ENCODE data around the gene TMEFF2. TPM values are rescaled to one million over a fixed set of nuclear protein-coding genes. Genes with fewer than 3 reads are reported as not detected.

The TMEFF2 gene
- total and polyA plus RNA-seq, 8 donors, result 0.18 to 1.0 (median 0.39) TPM; not detected in 2

DNA sequence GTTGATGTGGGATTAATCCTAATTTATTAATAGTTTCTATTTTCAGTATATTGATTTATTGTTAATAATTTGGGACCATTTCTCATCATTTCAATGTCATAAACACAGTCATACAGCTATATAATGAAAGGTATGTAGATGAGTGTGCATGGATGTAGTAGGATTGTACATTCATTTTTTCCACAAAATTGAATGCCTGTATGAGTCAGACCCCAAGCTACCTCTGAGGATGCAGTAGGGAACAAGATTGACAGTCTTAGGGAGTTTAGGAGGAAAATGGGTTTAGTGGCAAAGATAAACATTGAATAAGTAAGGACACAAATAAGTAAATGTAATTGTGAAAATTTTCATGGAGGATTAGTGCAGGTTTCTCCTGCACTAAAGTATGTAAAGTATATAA lies 14.1 kb upstream of the TMEFF2 start:
- Histone ChIP-seq H3K36me3 (no peaks in the 10 kb centered on the region), H3K4me3 (no peak overlapping the region), H3K27me3 (peaks cover 0 to 7% of the 10 kb centered on the region in 2 donors), H3K4me1 (no peaks in the 10 kb centered on the region), H3K9me3 (no peaks in the 10 kb centered on the region), H3K27ac (no peak overlapping the region)
- DNase-seq (no peak), ATAC-seq (no peak)
- TF ChIP-seq, protein P1, sequence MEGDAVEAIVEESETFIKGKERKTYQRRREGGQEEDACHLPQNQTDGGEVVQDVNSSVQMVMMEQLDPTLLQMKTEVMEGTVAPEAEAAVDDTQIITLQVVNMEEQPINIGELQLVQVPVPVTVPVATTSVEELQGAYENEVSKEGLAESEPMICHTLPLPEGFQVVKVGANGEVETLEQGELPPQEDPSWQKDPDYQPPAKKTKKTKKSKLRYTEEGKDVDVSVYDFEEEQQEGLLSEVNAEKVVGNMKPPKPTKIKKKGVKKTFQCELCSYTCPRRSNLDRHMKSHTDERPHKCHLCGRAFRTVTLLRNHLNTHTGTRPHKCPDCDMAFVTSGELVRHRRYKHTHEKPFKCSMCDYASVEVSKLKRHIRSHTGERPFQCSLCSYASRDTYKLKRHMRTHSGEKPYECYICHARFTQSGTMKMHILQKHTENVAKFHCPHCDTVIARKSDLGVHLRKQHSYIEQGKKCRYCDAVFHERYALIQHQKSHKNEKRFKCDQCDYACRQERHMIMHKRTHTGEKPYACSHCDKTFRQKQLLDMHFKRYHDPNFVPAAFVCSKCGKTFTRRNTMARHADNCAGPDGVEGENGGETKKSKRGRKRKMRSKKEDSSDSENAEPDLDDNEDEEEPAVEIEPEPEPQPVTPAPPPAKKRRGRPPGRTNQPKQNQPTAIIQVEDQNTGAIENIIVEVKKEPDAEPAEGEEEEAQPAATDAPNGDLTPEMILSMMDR (IDR thresholded peaks at IDR 0.05), result no peak
- intact Hi-C loops (cut with DNase I), result no loop called here

DNA sequence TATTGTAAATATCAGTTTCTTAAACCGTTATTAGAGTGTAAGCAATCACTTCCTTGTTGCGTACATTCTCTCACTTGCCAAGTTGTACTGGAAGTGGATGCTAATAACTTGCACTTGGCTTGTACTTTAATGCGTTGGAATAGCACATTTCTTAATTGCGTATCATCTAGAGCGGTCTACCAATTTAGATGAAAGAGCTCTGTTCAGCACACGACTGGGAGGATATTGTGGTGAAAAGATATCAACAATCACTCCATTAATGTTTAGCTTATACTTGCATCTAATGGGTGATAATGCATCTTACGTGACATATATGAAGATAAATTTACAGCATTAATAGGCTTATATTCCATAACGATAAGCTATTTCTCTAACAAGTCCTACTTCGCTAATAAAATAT lies 11.7 kb upstream of the TMEFF2 start:
- Histone ChIP-seq H3K36me3 (no peaks in the 10 kb centered on the region), H3K27ac (no peak overlapping the region), H3K9me3 (no peaks in the 10 kb centered on the region), H3K4me1 (no peaks in the 10 kb centered on the region), H3K4me3 (no peak overlapping the region), H3K27me3 (peaks cover 0 to 11% of the 10 kb centered on the region in 2 donors)
- TF ChIP-seq, protein P1 (IDR thresholded peaks at IDR 0.05), result no peak
- intact Hi-C loops (cut with DNase I), result no loop called here
- ATAC-seq, result no peak
- DNase-seq, result no peak

DNA sequence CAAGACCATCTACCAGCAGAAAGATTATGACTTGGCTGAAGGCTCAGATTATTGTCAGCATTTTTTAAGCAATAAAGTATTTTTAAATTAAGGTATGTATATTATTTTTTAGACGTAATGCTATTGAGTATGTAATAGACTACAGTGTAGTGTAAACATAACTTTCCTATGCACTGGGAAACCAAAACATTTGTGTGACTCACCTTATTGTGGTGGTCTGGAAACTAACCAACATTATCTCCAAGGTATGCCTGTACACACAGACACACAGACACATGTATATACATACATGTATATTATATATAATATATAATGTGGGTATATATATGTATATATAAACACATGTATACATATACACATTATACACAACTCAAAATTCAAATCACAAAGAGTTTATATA lies 9.1 kb upstream of the TMEFF2 start:
- Histone ChIP-seq H3K27ac (no peak overlapping the region), H3K27me3 (peaks cover 12 to 27% of the 10 kb centered on the region in 2 donors), H3K4me3 (no peak overlapping the region), H3K9me3 (no peaks in the 10 kb centered on the region), H3K36me3 (no peaks in the 10 kb centered on the region), H3K4me1 (no peaks in the 10 kb centered on the region)
- no peak for ATAC-seq
- no peak for DNase-seq
- intact Hi-C loops (cut with DNase I), result no loop called here
- TF ChIP-seq, protein P1 (IDR thresholded peaks at IDR 0.05), result no peak

DNA sequence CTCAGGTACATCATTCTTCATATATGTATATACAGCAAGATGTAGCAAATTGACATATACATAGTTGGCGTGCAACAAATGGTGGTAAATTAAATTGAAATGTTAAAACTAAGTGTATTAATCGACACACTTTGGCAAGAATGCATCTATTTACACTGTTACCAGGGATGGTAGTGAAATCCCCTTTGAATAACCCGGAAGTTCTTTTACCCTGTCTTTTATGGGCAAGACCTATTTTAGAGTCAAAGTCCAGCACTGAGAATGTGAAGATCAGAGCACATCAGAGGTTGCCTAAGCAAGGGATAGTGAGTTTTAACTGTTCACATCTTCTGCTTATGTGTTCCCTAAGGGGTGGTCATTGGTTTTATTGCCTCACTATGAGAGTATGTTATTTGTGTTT lies 7.6 kb upstream of the TMEFF2 start:
- H3K36me3 ChIP-seq, result no peaks in the 10 kb centered on the region
- no peak overlapping the region for H3K27ac ChIP-seq
- H3K9me3 ChIP-seq, result no peaks in the 10 kb centered on the region
- H3K27me3 ChIP-seq, result peaks cover 27 to 42% of the 10 kb centered on the region in 2 donors
- DNase-seq (no peak), ATAC-seq (no peak)
- H3K4me3 ChIP-seq, result no peak overlapping the region
- TF ChIP-seq, protein P1 (IDR thresholded peaks at IDR 0.05), result no peak
- no peaks in the 10 kb centered on the region for H3K4me1 ChIP-seq
- intact Hi-C loops (cut with DNase I), result no loop called here

DNA sequence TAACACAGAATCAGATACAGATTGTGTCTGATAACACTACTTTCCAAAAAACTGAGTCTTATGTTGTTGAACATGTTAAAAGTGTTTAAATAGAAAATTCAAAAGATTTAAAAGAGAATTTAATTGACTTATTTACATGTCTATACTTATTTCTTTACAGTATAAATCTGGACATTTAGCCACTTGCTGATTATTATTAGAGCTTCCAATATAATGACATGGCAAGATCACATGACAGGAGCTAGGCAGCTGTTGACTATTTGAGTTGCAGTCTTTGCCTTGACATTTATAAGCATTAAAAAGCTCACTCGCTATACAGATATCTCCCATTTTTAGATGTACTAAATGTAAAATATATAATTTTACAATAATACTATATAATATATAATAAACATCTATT lies 6.4 kb upstream of the TMEFF2 start:
- ATAC-seq (no peak), DNase-seq (no peak)
- no peak overlapping the region for H3K27ac ChIP-seq
- intact Hi-C loops (cut with DNase I), result no loop called here
- no peaks in the 10 kb centered on the region for H3K36me3 ChIP-seq
- TF ChIP-seq, protein P1 (IDR thresholded peaks at IDR 0.05), result no peak
- no peak overlapping the region for H3K4me3 ChIP-seq
- peaks cover 0 to 6% of the 10 kb centered on the region in 2 donors for H3K4me1 ChIP-seq
- peaks cover 39 to 48% of the 10 kb centered on the region in 2 donors for H3K27me3 ChIP-seq
- no peaks in the 10 kb centered on the region for H3K9me3 ChIP-seq

Data from left lung (tissue), 10 donors.